HL-60 (cell line): ENCODE data around the gene KRT2.

Experiments used
- DNase-seq, 2 experiments: peaks; one replicate each; pipeline ENCODE4 v3.0.0-alpha.2; 2010 to 2020; ENCODE audit warnings: low read depth in 1 of 2, low spot score in 1 of 2
- H3K27ac ChIP-seq: fragments of 250-450 bp; sonication (Bioruptor Pico); replicated peaks from 2 replicates; pipeline ENCODE4 v1.5.1; 2020; ENCODE audit warnings: mild to moderate bottlenecking, moderate library complexity
- H3K27me3 ChIP-seq: fragments of 250-450 bp; sonication (Bioruptor Pico); 2 replicates; pipeline ENCODE4 v1.5.1; 2021; ENCODE audit warnings: mild to moderate bottlenecking, moderate library complexity; ENCODE audit not compliant: insufficient read depth, poor library complexity, severe bottlenecking
- H3K4me3 ChIP-seq: replicated peaks from 2 replicates; pipeline ENCODE4 v1.5.1; 2011; ENCODE audit warnings: mild to moderate bottlenecking, control low read depth, low read length; ENCODE audit not compliant: insufficient read depth
- GABPA ChIP-seq: IDR thresholded peaks from 2 replicates; pipeline ENCODE4 v1.6.1; 2012; ENCODE audit warnings: low read depth
- POLR2AphosphoS5 ChIP-seq: IDR thresholded peaks from 2 replicates; pipeline ENCODE4 v1.6.1; 2012; ENCODE audit warnings: low read depth
- SPI1 ChIP-seq: IDR thresholded peaks from 2 replicates; pipeline ENCODE4 v1.6.1; 2012; ENCODE audit warnings: low read depth, mild to moderate bottlenecking, borderline replicate concordance
- TF ChIP-seq, protein P1 (sequence below): IDR thresholded peaks from one replicate; pipeline ENCODE4 v1.5.1; 2011; ENCODE audit warnings: low read length, control low read depth, inconsistent platforms; ENCODE audit not compliant: insufficient read depth
- TF ChIP-seq, protein P2 (sequence below): IDR thresholded peaks from 2 replicates; pipeline ENCODE4 v1.6.1; 2012; ENCODE audit warnings: low read depth; ENCODE audit not compliant: insufficient replicate concordance

The KRT2 gene

GRCh38 chr12:52631264-52631663 is 20.7 kb downstream of the KRT2 start:
- TF ChIP-seq GABPA (no peak), POLR2AphosphoS5 (no peak), SPI1 (no peak)
- TF ChIP-seq, protein P1, sequence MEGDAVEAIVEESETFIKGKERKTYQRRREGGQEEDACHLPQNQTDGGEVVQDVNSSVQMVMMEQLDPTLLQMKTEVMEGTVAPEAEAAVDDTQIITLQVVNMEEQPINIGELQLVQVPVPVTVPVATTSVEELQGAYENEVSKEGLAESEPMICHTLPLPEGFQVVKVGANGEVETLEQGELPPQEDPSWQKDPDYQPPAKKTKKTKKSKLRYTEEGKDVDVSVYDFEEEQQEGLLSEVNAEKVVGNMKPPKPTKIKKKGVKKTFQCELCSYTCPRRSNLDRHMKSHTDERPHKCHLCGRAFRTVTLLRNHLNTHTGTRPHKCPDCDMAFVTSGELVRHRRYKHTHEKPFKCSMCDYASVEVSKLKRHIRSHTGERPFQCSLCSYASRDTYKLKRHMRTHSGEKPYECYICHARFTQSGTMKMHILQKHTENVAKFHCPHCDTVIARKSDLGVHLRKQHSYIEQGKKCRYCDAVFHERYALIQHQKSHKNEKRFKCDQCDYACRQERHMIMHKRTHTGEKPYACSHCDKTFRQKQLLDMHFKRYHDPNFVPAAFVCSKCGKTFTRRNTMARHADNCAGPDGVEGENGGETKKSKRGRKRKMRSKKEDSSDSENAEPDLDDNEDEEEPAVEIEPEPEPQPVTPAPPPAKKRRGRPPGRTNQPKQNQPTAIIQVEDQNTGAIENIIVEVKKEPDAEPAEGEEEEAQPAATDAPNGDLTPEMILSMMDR, result no peak
- TF ChIP-seq, protein P2, sequence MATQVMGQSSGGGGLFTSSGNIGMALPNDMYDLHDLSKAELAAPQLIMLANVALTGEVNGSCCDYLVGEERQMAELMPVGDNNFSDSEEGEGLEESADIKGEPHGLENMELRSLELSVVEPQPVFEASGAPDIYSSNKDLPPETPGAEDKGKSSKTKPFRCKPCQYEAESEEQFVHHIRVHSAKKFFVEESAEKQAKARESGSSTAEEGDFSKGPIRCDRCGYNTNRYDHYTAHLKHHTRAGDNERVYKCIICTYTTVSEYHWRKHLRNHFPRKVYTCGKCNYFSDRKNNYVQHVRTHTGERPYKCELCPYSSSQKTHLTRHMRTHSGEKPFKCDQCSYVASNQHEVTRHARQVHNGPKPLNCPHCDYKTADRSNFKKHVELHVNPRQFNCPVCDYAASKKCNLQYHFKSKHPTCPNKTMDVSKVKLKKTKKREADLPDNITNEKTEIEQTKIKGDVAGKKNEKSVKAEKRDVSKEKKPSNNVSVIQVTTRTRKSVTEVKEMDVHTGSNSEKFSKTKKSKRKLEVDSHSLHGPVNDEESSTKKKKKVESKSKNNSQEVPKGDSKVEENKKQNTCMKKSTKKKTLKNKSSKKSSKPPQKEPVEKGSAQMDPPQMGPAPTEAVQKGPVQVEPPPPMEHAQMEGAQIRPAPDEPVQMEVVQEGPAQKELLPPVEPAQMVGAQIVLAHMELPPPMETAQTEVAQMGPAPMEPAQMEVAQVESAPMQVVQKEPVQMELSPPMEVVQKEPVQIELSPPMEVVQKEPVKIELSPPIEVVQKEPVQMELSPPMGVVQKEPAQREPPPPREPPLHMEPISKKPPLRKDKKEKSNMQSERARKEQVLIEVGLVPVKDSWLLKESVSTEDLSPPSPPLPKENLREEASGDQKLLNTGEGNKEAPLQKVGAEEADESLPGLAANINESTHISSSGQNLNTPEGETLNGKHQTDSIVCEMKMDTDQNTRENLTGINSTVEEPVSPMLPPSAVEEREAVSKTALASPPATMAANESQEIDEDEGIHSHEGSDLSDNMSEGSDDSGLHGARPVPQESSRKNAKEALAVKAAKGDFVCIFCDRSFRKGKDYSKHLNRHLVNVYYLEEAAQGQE, result no peak
- DNase-seq, result no peak
- no peak overlapping the region for H3K4me3 ChIP-seq
- no peak overlapping the region for H3K27ac ChIP-seq
- no peaks in the 10 kb centered on the region for H3K27me3 ChIP-seq

- no peak overlapping the region for H3K4me3 ChIP-seq
- TF ChIP-seq GABPA, result no peak
- no peak for TF ChIP-seq SPI1
- TF ChIP-seq, protein P1, result no peak
- no peak for TF ChIP-seq POLR2AphosphoS5
- TF ChIP-seq, protein P2, result no peak
- no peak for DNase-seq
- no peaks in the 10 kb centered on the region for H3K27me3 ChIP-seq
- H3K27ac ChIP-seq, result no peak overlapping the region
Observed at GRCh38 chr12:52630599-52631200, 21.3 kb downstream of the KRT2 start.

- Histone ChIP-seq H3K27me3 (no peaks in the 10 kb centered on the region), H3K27ac (no peak overlapping the region), H3K4me3 (no peak overlapping the region)
- no peak for TF ChIP-seq SPI1
- TF ChIP-seq, protein P1, result no peak
- TF ChIP-seq, protein P2, result no peak
- no peak for TF ChIP-seq GABPA
- TF ChIP-seq POLR2AphosphoS5, result no peak
- no peak for DNase-seq
Observed at GRCh38 chr12:52630008-52630500, 22.0 kb downstream of the KRT2 start.
